SK-N-DZ (cell line): ENCODE measurements around the gene SUN1.
A peak's percentile ranks its signal among the peaks of the same experiment; 100 is the strongest.
"Not testable (repeated sequence)": the region's sequence is repeated elsewhere in the genome, so short reads cannot be mapped to it uniquely, and the experiment has no call there.

Source experiments
- DNase-seq: peaks from one replicate; pipeline ENCODE4 v3.0.0-alpha.2; 2015; ENCODE audit warnings: low spot score

Gene SUN1

GRCh38 chr7:803796-804195, 28.5 kb upstream of the SUN1 start:
- not testable (repeated sequence) for DNase-seq

- no peak for DNase-seq
Observed at GRCh38 chr7:805261-805660, 27.0 kb upstream of the SUN1 start.

- peak; percentile 89 for DNase-seq
Observed at GRCh38 chr7:815284-816216, 16.7 kb upstream of the SUN1 start.

GRCh38 chr7:816300-816750, 16.0 kb upstream of the SUN1 start:
- DNase-seq, result peak; percentile 97

GRCh38 chr7:816751-817671, 15.3 kb upstream of the SUN1 start:
- no peak for DNase-seq

GRCh38 chr7:818031-818699, 14.1 kb upstream of the SUN1 start:
- no peak for DNase-seq

GRCh38 chr7:820341-820740, 11.9 kb upstream of the SUN1 start:
- DNase-seq, result no peak

GRCh38 chr7:821688-822087, 10.6 kb upstream of the SUN1 start:
- no peak for DNase-seq

GRCh38 chr7:822692-823276, 9.5 kb upstream of the SUN1 start:
- no peak for DNase-seq

GRCh38 chr7:823649-824048, 8.6 kb upstream of the SUN1 start:
- no peak for DNase-seq

- no peak for DNase-seq
Observed at GRCh38 chr7:824081-824480, 8.2 kb upstream of the SUN1 start.

GRCh38 chr7:824664-825063, 7.6 kb upstream of the SUN1 start:
- no peak for DNase-seq

GRCh38 chr7:825386-825785, 6.9 kb upstream of the SUN1 start:
- no peak for DNase-seq

GRCh38 chr7:826230-826917, 5.9 kb upstream of the SUN1 start:
- DNase-seq, result no peak

- no peak for DNase-seq
Observed at GRCh38 chr7:828793-829561, 3.3 kb upstream of the SUN1 start.

- DNase-seq, result no peak
Observed at GRCh38 chr7:830069-830468, 2.2 kb upstream of the SUN1 start.

GRCh38 chr7:831596-832166, 595 bp upstream of the SUN1 start:
- no peak for DNase-seq

GRCh38 chr7:832968-833424, 720 bp downstream of the SUN1 start:
- DNase-seq, result no peak

GRCh38 chr7:833601-834258, 1.5 kb downstream of the SUN1 start:
- DNase-seq, result no peak
